SU-DHL-6 (cell line): Measurements from ENCODE around the gene PTDSS2.

Experiments
- EZH2phosphoT487 ChIP-seq: fragments of 200-600 bp; sonication (generic), shearing (Covaris generic); conservative IDR thresholded peaks from 2 replicates; pipeline ENCODE4 v1.6.1; 2018; ENCODE audit warnings: mild to moderate bottlenecking, antibody characterized with exemption, low read length, moderate library complexity, mixed read lengths
- TF ChIP-seq, protein P1 (sequence below): fragments of 200-600 bp; sonication (generic); IDR thresholded peaks from one replicate; pipeline ENCODE4 v1.5.1; 2017; ENCODE audit warnings: antibody characterized with exemption, mild to moderate bottlenecking, low read length, moderate library complexity; ENCODE audit not compliant: insufficient read depth, poor library complexity, severe bottlenecking

DNA sequence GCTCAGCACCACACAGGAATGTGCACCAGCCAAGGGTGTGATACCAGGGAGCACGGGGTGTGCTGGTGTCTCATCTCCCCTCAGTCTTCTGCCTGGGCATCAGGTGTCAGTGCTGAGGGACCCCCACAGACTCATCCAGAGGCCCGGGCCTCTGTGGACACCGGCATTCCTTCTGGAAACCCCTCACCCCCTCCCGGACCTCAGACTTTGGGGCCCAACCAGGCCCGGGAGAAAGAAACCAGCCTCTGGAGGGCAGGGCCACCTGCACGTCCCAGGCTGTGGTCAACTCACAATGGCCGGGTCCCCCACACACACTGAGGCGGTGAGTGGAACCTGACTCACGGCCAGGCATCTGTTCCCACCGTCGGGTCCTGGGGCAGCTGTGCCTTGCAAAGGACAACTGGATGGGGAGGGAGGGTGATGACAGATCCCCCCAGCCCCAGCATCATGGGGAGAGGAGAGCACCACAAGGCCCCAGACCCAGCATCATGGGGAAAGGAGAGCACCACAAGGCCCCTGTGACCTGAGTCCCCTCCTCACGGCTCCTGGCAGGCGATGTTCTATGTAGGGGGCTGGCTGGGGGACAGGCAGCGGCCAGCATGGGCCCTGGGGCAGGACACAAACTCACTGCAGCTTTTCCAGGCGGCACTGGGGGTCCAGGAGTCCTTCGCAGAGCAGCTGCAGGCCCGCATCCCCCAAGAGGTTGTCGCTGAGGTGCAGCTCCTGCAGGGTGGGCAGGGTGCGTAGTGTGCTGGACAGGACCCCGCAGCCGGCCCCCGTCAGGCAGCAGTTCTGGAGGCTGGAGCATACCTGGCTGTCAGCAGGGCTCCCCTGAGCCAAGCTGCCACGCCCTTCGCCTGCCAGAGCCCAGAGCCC is 49.4 kb downstream of the PTDSS2 start:
- TF ChIP-seq, protein P1, sequence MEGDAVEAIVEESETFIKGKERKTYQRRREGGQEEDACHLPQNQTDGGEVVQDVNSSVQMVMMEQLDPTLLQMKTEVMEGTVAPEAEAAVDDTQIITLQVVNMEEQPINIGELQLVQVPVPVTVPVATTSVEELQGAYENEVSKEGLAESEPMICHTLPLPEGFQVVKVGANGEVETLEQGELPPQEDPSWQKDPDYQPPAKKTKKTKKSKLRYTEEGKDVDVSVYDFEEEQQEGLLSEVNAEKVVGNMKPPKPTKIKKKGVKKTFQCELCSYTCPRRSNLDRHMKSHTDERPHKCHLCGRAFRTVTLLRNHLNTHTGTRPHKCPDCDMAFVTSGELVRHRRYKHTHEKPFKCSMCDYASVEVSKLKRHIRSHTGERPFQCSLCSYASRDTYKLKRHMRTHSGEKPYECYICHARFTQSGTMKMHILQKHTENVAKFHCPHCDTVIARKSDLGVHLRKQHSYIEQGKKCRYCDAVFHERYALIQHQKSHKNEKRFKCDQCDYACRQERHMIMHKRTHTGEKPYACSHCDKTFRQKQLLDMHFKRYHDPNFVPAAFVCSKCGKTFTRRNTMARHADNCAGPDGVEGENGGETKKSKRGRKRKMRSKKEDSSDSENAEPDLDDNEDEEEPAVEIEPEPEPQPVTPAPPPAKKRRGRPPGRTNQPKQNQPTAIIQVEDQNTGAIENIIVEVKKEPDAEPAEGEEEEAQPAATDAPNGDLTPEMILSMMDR, result no peak
- no peak for TF ChIP-seq EZH2phosphoT487
